HepG2 (cell line): Measurements from ENCODE around the gene PRSS36. TPM values are rescaled to one million over a fixed set of nuclear protein-coding genes. Genes with fewer than 3 reads are reported as not detected.
A peak's percentile ranks its signal among the peaks of the same experiment; 100 is the strongest.

Source experiments
- CCDC6 ChIP-seq: sonication (generic); formaldehyde crosslinking; IDR thresholded peaks from 2 replicates; pipeline ENCODE4 v1.8.1; 2022; ENCODE audit warnings: mild to moderate bottlenecking, missing genetic modification reagents, moderate library complexity
- IKZF1 ChIP-seq: fragments of 450-650 bp; IDR thresholded peaks from 2 replicates; pipeline ENCODE4 v1.7.1; 2016
- RARG ChIP-seq: sonication (generic); formaldehyde crosslinking; IDR thresholded peaks from 2 replicates; pipeline ENCODE4 v1.4.0; 2020; ENCODE audit warnings: low read depth, mild to moderate bottlenecking, missing genetic modification reagents
- ZNF143 ChIP-seq: sonication (generic); formaldehyde crosslinking; IDR thresholded peaks from 2 replicates; pipeline ENCODE4 v1.4.0; 2020; ENCODE audit warnings: missing genetic modification reagents
- ZNF460 ChIP-seq: sonication (generic); formaldehyde crosslinking; IDR thresholded peaks from 2 replicates; pipeline ENCODE4 v1.5.1; 2020; ENCODE audit warnings: missing genetic modification reagents, mild to moderate bottlenecking, borderline replicate concordance
- ZNF747 ChIP-seq: sonication (generic); formaldehyde crosslinking; IDR thresholded peaks from 2 replicates; pipeline ENCODE4 v1.8.1; 2023; ENCODE audit warnings: missing genetic modification reagents, mild to moderate bottlenecking, borderline replicate concordance
- polyA plus RNA-seq, 8 experiments: library from polyadenylated mRNA; depleted of rRNA in 3 of 8; stranded (reverse) in 7 of 8; unstranded in 1 of 8; fragments of >200 nt; fragmentation: Illumina TruSeq in 4 of 8; extraction: Trizol in 4 of 8; gene quantifications; 2 replicates each; pipeline versions ENCODE4 v1.2.1 to v1.2.3, GENCODE V29; 2011 to 2016; ENCODE audit warnings: low read depth in 4 of 8, missing spikeins in 1 of 8, mixed read lengths in 1 of 8; ENCODE audit not compliant: insufficient read depth in 1 of 8
- total RNA-seq, 5 experiments: library from RNA; depleted of rRNA; stranded (reverse); fragments of >200 nt; fragmentation: Illumina TruSeq; extraction: Trizol; gene quantifications; 2 replicates each; pipeline ENCODE4 v1.2.3, GENCODE V29; 2016; ENCODE audit warnings: low read depth in 1 of 5
- TF ChIP-seq, protein P1 (sequence below): sonication (generic); formaldehyde crosslinking; IDR thresholded peaks from 2 replicates; pipeline ENCODE4 v1.9.0; 2021; ENCODE audit warnings: missing genetic modification reagents, borderline replicate concordance
- TF ChIP-seq, protein P2 (sequence below): IDR thresholded peaks from 2 replicates; pipeline ENCODE4 v1.4.0; 2020; ENCODE audit warnings: mild to moderate bottlenecking, missing genetic modification reagents
- TF ChIP-seq, protein P3 (sequence below): sonication (generic); formaldehyde crosslinking; IDR thresholded peaks from 2 replicates; pipeline ENCODE4 v1.4.0; 2020; ENCODE audit warnings: mild to moderate bottlenecking, missing genetic modification reagents
- TF ChIP-seq, protein P4 (sequence below): sonication (generic); formaldehyde crosslinking; IDR thresholded peaks from 2 replicates; pipeline ENCODE4 v1.4.0; 2020; ENCODE audit warnings: missing genetic modification reagents, borderline replicate concordance

The PRSS36 gene
- total and polyA plus RNA-seq, 2 of the 13 experiments (the other 11 are each of a cell fraction or from before 2014, with no cell fraction given), result 1.5 to 2.1 TPM

DNA sequence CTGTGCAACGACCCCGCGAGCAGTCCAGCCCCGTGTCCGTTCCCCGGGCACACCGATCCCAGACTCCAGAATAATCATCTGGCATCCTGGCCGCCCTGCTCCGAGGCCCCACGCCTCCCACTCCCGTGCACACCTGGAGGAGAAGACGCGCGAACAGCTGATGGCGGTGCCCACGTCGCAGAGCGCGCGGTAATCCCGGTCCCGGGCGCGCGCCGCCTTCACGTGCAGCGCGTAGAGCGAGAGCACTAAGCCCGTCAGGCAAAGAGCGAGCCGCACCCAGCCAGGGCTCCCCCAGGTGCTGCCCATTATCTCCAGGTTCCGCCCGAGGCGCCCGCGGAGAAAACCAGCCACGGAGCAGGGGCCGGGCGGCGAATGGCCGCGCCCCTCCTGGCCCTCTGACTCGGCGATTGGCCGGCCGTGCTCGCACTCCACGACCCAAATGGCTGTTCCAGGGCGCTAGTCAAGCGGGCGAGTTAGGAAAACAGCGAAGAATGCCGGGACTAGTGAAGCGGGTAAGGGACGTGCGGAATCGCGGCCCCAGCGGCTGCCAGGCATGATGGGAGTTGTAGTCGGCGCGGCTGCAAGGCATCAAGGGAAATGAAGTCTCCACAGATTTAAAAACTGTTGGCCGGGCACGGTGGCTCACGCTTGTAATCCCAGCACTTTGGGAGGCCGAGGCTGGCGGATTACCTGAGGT lies 55.3 kb downstream of the PRSS36 start, which contains the start of gene VKORC1 (continued):
- TF ChIP-seq, protein P1, sequence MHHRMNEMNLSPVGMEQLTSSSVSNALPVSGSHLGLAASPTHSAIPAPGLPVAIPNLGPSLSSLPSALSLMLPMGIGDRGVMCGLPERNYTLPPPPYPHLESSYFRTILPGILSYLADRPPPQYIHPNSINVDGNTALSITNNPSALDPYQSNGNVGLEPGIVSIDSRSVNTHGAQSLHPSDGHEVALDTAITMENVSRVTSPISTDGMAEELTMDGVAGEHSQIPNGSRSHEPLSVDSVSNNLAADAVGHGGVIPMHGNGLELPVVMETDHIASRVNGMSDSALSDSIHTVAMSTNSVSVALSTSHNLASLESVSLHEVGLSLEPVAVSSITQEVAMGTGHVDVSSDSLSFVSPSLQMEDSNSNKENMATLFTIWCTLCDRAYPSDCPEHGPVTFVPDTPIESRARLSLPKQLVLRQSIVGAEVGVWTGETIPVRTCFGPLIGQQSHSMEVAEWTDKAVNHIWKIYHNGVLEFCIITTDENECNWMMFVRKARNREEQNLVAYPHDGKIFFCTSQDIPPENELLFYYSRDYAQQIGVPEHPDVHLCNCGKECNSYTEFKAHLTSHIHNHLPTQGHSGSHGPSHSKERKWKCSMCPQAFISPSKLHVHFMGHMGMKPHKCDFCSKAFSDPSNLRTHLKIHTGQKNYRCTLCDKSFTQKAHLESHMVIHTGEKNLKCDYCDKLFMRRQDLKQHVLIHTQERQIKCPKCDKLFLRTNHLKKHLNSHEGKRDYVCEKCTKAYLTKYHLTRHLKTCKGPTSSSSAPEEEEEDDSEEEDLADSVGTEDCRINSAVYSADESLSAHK (CRISPR knock-in tag), result no peak
- TF ChIP-seq ZNF747 (CRISPR knock-in tag), result peak; percentile 99
- TF ChIP-seq, protein P2, sequence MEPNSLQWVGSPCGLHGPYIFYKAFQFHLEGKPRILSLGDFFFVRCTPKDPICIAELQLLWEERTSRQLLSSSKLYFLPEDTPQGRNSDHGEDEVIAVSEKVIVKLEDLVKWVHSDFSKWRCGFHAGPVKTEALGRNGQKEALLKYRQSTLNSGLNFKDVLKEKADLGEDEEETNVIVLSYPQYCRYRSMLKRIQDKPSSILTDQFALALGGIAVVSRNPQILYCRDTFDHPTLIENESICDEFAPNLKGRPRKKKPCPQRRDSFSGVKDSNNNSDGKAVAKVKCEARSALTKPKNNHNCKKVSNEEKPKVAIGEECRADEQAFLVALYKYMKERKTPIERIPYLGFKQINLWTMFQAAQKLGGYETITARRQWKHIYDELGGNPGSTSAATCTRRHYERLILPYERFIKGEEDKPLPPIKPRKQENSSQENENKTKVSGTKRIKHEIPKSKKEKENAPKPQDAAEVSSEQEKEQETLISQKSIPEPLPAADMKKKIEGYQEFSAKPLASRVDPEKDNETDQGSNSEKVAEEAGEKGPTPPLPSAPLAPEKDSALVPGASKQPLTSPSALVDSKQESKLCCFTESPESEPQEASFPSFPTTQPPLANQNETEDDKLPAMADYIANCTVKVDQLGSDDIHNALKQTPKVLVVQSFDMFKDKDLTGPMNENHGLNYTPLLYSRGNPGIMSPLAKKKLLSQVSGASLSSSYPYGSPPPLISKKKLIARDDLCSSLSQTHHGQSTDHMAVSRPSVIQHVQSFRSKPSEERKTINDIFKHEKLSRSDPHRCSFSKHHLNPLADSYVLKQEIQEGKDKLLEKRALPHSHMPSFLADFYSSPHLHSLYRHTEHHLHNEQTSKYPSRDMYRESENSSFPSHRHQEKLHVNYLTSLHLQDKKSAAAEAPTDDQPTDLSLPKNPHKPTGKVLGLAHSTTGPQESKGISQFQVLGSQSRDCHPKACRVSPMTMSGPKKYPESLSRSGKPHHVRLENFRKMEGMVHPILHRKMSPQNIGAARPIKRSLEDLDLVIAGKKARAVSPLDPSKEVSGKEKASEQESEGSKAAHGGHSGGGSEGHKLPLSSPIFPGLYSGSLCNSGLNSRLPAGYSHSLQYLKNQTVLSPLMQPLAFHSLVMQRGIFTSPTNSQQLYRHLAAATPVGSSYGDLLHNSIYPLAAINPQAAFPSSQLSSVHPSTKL (CRISPR knock-in tag), result peak; percentile 74
- TF ChIP-seq ZNF143 (CRISPR knock-in tag), result peak; percentile 98
- no peak; the same call in none of the 2 replicates for TF ChIP-seq CCDC6
- TF ChIP-seq, protein P3, sequence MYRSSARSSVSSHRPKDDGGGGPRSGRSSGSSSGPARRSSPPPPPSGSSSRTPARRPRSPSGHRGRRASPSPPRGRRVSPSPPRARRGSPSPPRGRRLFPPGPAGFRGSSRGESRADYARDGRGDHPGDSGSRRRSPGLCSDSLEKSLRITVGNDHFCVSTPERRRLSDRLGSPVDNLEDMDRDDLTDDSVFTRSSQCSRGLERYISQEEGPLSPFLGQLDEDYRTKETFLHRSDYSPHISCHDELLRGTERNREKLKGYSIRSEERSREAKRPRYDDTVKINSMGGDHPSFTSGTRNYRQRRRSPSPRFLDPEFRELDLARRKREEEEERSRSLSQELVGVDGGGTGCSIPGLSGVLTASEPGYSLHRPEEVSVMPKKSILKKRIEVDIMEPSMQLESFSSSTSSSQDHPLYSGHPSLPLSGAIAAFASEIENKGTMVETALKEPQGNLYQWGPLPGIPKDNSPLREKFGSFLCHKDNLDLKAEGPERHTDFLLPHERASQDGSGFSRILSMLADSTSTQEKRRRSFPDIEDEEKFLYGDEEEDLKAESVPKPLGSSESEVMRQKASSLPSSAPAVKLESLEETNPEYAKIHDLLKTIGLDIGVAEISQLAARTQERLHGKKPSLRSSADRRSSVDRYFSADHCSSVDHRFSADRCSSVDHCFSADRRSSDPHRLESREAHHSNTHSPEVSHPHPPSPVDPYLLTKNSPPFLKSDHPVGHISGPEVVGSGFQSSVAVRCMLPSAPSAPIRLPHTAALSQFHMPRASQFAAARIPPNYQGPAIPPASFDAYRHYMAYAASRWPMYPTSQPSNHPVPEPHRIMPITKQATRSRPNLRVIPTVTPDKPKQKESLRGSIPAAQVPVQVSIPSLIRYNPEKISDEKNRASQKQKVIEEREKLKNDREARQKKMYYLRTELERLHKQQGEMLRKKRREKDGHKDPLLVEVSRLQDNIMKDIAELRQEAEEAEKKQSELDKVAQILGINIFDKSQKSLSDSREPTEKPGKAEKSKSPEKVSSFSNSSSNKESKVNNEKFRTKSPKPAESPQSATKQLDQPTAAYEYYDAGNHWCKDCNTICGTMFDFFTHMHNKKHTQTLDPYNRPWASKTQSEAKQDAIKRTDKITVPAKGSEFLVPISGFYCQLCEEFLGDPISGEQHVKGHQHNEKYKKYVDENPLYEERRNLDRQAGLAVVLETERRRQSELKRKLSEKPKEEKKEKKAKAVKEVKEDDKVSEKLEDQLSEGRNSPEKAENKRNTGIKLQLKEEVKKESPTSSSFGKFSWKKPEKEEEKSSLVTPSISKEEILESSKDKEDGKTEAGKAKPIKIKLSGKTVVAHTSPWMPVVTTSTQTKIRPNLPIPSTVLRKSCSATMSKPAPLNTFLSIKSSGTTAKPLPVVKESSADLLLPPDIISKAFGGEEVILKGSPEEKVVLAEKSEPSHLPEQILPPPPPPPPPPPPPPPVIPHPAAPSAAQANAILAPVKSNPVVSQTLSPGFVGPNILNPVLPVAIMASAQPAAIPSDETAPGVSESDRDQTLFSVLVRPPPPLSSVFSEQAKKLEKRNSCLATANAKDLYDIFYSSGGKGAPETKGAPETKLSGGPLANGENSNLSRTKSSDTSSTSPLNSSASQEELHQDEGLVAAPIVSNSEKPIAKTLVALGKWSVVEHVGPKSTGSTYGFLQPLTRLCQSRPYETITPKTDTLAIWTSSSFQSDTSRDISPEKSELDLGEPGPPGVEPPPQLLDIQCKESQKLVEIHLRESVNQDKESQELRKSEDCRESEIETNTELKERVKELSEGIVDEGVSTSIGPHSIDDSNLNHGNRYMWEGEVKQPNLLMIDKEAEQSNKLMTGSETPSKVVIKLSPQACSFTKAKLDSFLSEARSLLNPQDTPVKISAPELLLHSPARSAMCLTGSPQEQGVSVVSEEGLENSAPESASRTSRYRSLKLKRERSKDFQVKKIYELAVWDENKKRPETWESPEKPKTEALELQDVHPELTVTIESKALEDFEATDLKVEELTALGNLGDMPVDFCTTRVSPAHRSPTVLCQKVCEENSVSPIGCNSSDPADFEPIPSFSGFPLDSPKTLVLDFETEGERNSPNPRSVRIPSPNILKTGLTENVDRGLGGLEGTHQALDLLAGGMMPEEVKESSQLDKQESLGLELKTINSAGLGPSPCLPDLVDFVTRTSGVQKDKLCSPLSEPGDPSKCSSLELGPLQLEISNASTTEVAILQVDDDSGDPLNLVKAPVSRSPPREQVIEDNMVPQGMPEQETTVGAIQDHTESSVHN (CRISPR knock-in tag), result 0 out of 2 replicates have a peak, but pooled peaks have one; percentile 64
- no peak for TF ChIP-seq RARG (CRISPR knock-in tag)
- TF ChIP-seq IKZF1, result no peak
- peak; percentile 98 for TF ChIP-seq ZNF460
- TF ChIP-seq, protein P4, sequence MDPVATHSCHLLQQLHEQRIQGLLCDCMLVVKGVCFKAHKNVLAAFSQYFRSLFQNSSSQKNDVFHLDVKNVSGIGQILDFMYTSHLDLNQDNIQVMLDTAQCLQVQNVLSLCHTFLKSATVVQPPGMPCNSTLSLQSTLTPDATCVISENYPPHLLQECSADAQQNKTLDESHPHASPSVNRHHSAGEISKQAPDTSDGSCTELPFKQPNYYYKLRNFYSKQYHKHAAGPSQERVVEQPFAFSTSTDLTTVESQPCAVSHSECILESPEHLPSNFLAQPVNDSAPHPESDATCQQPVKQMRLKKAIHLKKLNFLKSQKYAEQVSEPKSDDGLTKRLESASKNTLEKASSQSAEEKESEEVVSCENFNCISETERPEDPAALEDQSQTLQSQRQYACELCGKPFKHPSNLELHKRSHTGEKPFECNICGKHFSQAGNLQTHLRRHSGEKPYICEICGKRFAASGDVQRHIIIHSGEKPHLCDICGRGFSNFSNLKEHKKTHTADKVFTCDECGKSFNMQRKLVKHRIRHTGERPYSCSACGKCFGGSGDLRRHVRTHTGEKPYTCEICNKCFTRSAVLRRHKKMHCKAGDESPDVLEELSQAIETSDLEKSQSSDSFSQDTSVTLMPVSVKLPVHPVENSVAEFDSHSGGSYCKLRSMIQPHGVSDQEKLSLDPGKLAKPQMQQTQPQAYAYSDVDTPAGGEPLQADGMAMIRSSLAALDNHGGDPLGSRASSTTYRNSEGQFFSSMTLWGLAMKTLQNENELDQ (CRISPR knock-in tag), result peak; percentile 69; the same call in 1 of the 2 replicates
